HepG2 (cell line): Measurements from ENCODE around the gene GPALPP1. TPM values are rescaled to one million over a fixed set of nuclear protein-coding genes. Genes with fewer than 3 reads are reported as not detected.

Source experiments
- DR1 ChIP-seq: sonication (generic); formaldehyde crosslinking; IDR thresholded peaks from 2 replicates; pipeline ENCODE4 v1.8.0; 2021; ENCODE audit warnings: mild to moderate bottlenecking, missing genetic modification reagents, inconsistent platforms
- EED ChIP-seq: sonication (generic); formaldehyde crosslinking; IDR thresholded peaks from 2 replicates; pipeline ENCODE4 v1.5.0; 2020; ENCODE audit warnings: mild to moderate bottlenecking, missing genetic modification reagents
- MATR3 ChIP-seq: sonication (generic); formaldehyde crosslinking; IDR thresholded peaks from 2 replicates; pipeline ENCODE4 v1.4.0; 2020; ENCODE audit warnings: missing genetic modification reagents
- MTF1 ChIP-seq: sonication (generic); formaldehyde crosslinking; IDR thresholded peaks from 2 replicates; pipeline ENCODE4 v1.5.0; 2020; ENCODE audit warnings: missing genetic modification reagents
- NCOA1 ChIP-seq: sonication (generic); formaldehyde crosslinking; IDR thresholded peaks from 2 replicates; pipeline ENCODE4 v1.9.0; 2021; ENCODE audit warnings: missing genetic modification reagents
- NFE2L1 ChIP-seq: sonication (generic); formaldehyde crosslinking; IDR thresholded peaks from 2 replicates; pipeline ENCODE4 v1.4.0; 2020; ENCODE audit warnings: missing genetic modification reagents, mild to moderate bottlenecking, borderline replicate concordance
- SMC3 ChIP-seq: IDR thresholded peaks from 2 replicates; pipeline ENCODE4 v1.6.1; 2011; ENCODE audit warnings: low read length, improper control_type of control experiment
- polyA plus RNA-seq, 8 experiments: library from polyadenylated mRNA; depleted of rRNA in 3 of 8; stranded (reverse) in 7 of 8; unstranded in 1 of 8; fragments of >200 nt; fragmentation: Illumina TruSeq in 4 of 8; extraction: Trizol in 4 of 8; gene quantifications; 2 replicates each; pipeline versions ENCODE4 v1.2.1 to v1.2.3, GENCODE V29; 2011 to 2016; ENCODE audit warnings: low read depth in 4 of 8, missing spikeins in 1 of 8, mixed read lengths in 1 of 8; ENCODE audit not compliant: insufficient read depth in 1 of 8
- total RNA-seq, 5 experiments: library from RNA; depleted of rRNA; stranded (reverse); fragments of >200 nt; fragmentation: Illumina TruSeq; extraction: Trizol; gene quantifications; 2 replicates each; pipeline ENCODE4 v1.2.3, GENCODE V29; 2016; ENCODE audit warnings: low read depth in 1 of 5
- TF ChIP-seq, protein P1 (sequence below): sonication (generic); formaldehyde crosslinking; IDR thresholded peaks from 2 replicates; pipeline ENCODE4 v1.5.1; 2020; ENCODE audit warnings: mild to moderate bottlenecking, missing genetic modification reagents, borderline replicate concordance
- TF ChIP-seq, protein P2 (sequence below): sonication (generic); formaldehyde crosslinking; IDR thresholded peaks from 2 replicates; pipeline ENCODE4 v1.4.0; 2020; ENCODE audit warnings: mild to moderate bottlenecking, missing genetic modification reagents
- TF ChIP-seq, protein P3 (sequence below): sonication (generic); formaldehyde crosslinking; conservative IDR thresholded peaks from 2 replicates; pipeline ENCODE4 v1.8.0; 2022; ENCODE audit warnings: mild to moderate bottlenecking, moderate library complexity, missing genetic modification reagents
- TF ChIP-seq, protein P4 (sequence below): sonication (generic); formaldehyde crosslinking; IDR thresholded peaks from 2 replicates; pipeline ENCODE4 v1.5.0; 2020; ENCODE audit warnings: missing genetic modification reagents
- TF ChIP-seq, protein P5 (sequence below), 2 experiments: sonication (generic) in 1 of 2; formaldehyde crosslinking in 1 of 2; IDR thresholded peaks; 2 replicates each; pipeline versions ENCODE4 v1.4.0 to v1.6.1; 2018 to 2020; ENCODE audit warnings: missing genetic modification reagents in 2 of 2, borderline replicate concordance in 1 of 2, low read depth in 1 of 2, mild to moderate bottlenecking in 1 of 2, missing biosample characterization in 1 of 2
- TF ChIP-seq, protein P6 (sequence below): sonication (generic); formaldehyde crosslinking; IDR thresholded peaks from 2 replicates; pipeline ENCODE4 v1.4.0; 2020; ENCODE audit warnings: missing genetic modification reagents

GPALPP1 gene
- total and polyA plus RNA-seq, 2 of the 13 experiments (the other 11 are each of a cell fraction or from before 2014, with no cell fraction given) = 12.1 to 23.1 TPM

DNA sequence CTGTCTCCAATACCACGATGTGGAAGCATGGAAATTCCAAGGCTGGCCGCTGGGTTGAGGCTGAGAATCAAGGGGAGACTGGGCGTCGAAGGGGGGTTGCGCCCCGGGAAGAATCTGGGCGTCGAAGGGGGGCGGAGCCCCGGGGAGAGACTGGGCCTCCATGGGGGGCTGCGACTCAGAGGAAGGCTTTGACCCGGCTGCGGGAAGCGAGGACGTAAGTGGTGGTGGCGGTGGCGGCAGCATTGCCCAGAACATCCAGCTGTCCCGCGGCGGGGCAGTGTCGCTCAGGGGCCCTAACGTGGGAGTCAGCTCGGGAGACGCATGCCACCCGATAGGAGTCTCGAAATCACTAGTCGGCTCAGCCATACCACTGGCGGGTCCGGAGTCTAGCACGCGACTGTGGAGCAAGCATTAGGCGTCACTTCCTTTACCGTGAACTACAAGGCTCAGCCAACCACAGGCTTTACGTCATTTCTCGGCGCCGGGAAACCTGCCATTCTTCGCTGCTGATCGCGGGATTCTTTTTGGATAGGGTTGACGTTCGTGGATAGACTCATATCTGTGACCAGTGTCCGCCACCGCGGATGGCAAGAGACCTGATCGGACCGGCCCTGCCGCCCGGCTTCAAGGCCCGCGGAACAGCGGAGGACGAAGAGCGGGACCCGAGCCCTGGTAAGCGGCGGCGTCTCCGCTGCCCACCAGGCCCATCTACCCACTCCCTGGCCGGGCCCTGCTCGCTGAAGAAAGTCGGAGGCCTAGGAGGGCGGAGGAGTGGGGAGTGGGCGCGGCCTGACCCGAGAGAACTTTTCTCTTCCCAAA is at the start of gene GPALPP1, which contains the start of gene NUFIP1 (continued):
- TF ChIP-seq, protein P1, sequence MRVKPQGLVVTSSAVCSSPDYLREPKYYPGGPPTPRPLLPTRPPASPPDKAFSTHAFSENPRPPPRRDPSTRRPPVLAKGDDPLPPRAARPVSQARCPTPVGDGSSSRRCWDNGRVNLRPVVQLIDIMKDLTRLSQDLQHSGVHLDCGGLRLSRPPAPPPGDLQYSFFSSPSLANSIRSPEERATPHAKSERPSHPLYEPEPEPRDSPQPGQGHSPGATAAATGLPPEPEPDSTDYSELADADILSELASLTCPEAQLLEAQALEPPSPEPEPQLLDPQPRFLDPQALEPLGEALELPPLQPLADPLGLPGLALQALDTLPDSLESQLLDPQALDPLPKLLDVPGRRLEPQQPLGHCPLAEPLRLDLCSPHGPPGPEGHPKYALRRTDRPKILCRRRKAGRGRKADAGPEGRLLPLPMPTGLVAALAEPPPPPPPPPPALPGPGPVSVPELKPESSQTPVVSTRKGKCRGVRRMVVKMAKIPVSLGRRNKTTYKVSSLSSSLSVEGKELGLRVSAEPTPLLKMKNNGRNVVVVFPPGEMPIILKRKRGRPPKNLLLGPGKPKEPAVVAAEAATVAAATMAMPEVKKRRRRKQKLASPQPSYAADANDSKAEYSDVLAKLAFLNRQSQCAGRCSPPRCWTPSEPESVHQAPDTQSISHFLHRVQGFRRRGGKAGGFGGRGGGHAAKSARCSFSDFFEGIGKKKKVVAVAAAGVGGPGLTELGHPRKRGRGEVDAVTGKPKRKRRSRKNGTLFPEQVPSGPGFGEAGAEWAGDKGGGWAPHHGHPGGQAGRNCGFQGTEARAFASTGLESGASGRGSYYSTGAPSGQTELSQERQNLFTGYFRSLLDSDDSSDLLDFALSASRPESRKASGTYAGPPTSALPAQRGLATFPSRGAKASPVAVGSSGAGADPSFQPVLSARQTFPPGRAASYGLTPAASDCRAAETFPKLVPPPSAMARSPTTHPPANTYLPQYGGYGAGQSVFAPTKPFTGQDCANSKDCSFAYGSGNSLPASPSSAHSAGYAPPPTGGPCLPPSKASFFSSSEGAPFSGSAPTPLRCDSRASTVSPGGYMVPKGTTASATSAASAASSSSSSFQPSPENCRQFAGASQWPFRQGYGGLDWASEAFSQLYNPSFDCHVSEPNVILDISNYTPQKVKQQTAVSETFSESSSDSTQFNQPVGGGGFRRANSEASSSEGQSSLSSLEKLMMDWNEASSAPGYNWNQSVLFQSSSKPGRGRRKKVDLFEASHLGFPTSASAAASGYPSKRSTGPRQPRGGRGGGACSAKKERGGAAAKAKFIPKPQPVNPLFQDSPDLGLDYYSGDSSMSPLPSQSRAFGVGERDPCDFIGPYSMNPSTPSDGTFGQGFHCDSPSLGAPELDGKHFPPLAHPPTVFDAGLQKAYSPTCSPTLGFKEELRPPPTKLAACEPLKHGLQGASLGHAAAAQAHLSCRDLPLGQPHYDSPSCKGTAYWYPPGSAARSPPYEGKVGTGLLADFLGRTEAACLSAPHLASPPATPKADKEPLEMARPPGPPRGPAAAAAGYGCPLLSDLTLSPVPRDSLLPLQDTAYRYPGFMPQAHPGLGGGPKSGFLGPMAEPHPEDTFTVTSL (CRISPR knock-in tag) = no peak
- TF ChIP-seq, protein P2, sequence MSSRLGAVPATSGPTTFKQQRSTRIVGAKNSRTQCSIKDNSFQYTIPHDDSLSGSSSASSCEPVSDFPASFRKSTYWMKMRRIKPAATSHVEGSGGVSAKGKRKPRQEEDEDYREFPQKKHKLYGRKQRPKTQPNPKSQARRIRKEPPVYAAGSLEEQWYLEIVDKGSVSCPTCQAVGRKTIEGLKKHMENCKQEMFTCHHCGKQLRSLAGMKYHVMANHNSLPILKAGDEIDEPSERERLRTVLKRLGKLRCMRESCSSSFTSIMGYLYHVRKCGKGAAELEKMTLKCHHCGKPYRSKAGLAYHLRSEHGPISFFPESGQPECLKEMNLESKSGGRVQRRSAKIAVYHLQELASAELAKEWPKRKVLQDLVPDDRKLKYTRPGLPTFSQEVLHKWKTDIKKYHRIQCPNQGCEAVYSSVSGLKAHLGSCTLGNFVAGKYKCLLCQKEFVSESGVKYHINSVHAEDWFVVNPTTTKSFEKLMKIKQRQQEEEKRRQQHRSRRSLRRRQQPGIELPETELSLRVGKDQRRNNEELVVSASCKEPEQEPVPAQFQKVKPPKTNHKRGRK = no peak
- TF ChIP-seq, protein P3, sequence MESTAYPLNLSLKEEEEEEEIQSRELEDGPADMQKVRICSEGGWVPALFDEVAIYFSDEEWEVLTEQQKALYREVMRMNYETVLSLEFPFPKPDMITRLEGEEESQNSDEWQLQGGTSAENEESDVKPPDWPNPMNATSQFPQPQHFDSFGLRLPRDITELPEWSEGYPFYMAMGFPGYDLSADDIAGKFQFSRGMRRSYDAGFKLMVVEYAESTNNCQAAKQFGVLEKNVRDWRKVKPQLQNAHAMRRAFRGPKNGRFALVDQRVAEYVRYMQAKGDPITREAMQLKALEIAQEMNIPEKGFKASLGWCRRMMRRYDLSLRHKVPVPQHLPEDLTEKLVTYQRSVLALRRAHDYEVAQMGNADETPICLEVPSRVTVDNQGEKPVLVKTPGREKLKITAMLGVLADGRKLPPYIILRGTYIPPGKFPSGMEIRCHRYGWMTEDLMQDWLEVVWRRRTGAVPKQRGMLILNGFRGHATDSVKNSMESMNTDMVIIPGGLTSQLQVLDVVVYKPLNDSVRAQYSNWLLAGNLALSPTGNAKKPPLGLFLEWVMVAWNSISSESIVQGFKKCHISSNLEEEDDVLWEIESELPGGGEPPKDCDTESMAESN (CRISPR knock-in tag) = peak; percentile 46; the same call in 1 of the 2 replicates
- TF ChIP-seq SMC3 (no peak), NCOA1 (no peak), DR1 (CRISPR knock-in tag) (peak; percentile 78), MTF1 (CRISPR knock-in tag) (no peak), NFE2L1 (CRISPR knock-in tag) (no peak), EED (no peak), MATR3 (no peak)
- TF ChIP-seq, protein P4, sequence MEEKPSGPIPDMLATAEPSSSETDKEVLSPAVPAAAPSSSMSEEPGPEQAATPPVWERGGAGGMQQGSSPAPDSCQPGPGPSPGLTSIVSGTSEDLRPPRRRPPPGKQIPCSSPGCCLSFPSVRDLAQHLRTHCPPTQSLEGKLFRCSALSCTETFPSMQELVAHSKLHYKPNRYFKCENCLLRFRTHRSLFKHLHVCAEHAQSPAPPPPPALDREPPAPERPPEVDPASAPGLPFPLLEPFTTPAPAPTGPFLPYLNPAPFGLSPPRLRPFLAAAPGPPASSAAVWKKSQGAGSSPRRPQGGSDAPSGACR (CRISPR knock-in tag) = no peak
- TF ChIP-seq, protein P5, sequence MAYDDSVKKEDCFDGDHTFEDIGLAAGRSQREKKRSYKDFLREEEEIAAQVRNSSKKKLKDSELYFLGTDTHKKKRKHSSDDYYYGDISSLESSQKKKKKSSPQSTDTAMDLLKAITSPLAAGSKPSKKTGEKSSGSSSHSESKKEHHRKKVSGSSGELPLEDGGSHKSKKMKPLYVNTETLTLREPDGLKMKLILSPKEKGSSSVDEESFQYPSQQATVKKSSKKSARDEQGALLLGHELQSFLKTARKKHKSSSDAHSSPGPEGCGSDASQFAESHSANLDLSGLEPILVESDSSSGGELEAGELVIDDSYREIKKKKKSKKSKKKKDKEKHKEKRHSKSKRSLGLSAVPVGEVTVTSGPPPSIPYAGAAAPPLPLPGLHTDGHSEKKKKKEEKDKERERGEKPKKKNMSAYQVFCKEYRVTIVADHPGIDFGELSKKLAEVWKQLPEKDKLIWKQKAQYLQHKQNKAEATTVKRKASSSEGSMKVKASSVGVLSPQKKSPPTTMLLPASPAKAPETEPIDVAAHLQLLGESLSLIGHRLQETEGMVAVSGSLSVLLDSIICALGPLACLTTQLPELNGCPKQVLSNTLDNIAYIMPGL (CRISPR knock-in tag; IDR thresholded peaks at IDR 0.05; ENCODE audit: borderline replicate concordance in 1 of 2, low read depth in 1 of 2) = peak; percentile 77 to 89; a peak in 3 of 4 replicates
- TF ChIP-seq, protein P6, sequence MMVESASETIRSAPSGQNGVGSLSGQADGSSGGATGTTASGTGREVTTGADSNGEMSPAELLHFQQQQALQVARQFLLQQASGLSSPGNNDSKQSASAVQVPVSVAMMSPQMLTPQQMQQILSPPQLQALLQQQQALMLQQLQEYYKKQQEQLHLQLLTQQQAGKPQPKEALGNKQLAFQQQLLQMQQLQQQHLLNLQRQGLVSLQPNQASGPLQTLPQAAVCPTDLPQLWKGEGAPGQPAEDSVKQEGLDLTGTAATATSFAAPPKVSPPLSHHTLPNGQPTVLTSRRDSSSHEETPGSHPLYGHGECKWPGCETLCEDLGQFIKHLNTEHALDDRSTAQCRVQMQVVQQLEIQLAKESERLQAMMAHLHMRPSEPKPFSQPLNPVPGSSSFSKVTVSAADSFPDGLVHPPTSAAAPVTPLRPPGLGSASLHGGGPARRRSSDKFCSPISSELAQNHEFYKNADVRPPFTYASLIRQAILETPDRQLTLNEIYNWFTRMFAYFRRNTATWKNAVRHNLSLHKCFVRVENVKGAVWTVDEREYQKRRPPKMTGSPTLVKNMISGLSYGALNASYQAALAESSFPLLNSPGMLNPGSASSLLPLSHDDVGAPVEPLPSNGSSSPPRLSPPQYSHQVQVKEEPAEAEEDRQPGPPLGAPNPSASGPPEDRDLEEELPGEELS (CRISPR knock-in tag) = no peak; the same call in 1 of the 2 replicates
